ENCODE data around the gene C12orf43.

The C12orf43 gene

DNA sequence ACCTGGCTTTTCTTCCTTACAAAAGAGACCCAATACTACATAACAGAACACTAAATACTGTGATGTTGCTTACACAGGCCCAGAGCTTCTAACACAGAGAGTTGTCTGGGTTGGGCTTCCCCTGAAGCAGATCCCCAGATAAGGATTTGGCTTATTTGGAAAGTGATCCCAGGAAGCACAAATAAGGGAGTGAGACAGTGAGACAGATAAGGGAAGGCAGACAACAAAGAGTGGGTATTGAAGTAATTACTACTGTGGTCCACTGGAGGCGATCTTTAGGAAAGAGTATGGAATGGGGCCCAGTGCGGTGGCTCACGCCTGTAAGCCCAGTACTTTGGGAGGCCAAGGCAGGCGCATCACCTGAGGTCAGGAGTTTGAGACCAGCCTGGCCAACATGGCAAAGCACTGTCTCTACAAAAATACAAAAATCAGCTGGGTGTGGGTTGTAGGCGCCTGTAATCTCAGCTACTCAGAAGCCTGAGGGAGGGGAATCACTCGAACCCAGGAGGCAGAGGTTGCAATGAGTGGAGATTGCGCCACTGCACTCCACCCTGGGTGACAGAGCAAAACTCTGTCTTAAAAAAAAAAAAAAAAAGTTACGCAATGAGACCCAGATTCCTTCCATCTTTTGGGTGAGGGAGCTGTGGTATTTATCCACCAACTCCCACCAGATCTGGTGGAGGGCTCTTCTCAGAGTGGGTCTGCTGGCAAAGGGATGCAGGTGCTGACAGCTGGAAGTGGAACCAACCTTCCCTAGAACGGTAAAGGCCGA is 10.2 kb upstream of the C12orf43 start:
- DNase-seq = peak; percentile 18

- DNase-seq = no peak
These were observed 9.3 kb upstream of the C12orf43 start for GRCh38 chr12:121025442-121026226.

DNA sequence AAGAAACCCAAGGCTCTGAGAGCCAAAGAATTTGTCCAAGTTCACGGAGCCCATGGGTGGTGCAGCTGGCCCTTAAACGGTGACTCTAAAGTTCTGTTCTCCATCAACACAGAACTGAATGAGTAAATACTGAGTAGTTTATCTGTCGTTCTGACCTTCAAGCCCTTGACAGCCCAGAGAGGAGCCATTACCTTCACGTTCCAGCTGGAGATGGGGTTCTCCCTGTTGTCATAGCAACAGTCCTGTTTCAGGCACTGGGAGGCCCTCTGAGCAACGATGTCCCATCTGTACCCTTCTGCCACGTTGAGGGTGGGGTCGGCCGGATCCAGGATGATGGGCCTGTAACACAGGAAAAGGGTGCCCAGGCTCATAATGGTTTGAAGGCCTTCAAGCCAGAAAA is 7.5 kb upstream of the C12orf43 start:
- DNase-seq = no peak

DNA sequence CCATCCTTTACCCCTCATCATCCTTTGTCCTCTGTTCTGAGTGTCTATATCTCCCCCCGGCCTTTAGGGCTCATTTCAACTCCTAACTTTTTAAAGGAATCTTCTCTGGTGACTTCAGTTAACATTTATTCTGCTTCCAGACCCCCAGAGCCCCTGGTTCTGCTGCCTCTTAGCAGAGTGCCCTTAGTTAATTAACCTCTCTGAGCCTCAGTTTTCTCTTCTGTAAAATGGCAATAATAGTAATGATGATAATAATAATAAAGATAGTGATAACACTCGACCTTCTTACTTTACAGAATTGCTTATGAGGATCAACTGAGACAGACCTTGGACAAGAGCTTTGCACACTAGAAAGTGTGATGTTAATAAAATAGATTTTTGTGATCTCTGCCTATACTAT is 6.4 kb upstream of the C12orf43 start:
- no peak for DNase-seq

GRCh38 chr12:121021754-121022153 is 5.5 kb upstream of the C12orf43 start:
- DNase-seq = no peak

DNA sequence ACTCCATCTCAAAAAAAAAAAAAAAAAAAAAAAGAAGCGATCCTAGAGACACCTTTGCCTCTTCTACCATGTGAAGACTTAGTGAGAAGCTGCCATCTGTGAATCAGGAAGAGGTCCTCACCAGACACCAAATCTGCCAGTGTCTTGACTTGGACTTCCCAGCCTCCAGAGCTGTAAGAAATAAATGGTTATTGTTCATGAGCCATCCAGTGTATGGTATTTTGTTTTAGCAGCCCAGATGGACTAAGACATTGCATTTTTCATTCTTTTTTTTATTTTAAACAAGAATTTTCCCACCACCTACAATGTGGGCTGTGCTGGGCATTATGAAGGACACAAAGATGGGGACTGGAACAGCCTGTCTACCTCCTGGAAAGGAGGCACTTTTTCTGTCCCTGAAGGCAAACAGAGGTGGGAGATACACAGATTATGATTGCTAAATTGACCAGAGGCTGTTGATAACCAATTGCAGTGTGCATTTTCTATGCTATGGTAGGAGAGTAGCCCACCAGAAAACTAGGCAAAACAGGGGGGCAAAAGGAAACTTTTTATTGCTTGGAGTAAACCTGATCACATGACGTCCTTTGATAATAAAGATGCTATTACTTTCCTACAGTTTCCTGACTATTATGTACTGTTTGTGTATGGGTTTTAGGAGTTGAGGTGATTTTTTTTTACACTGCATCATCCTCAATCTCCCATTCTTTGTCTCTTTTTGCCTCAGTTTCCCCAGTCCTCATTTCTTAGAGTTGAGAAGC is 2.8 kb upstream of the C12orf43 start:
- no peak for DNase-seq

- DNase-seq = no peak
These were observed 1.7 kb upstream of the C12orf43 start for GRCh38 chr12:121017966-121018491.

DNA sequence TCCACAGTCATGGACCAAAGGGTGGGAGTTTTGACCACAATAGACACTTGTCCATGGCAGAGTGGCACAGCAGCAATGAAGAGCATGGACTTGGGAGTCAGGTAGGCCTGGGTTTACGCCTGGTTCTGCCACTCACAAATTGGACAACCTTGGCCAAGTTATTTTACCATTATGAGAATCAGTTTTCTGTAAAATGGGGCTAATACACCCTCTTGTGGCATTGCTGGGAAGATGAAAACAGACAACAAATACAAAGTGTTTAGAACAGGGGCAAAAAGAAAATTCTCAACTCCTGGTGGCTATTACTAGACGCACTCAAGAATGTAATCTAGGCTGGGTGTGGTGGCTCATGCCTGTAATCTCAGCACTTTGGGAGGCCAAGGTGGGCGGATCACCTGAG is 2.6 kb downstream of the C12orf43 start:
- DNase-seq = no peak

GRCh38 chr12:121011820-121012219 is 4.5 kb downstream of the C12orf43 start:
- DNase-seq = no peak

DNA sequence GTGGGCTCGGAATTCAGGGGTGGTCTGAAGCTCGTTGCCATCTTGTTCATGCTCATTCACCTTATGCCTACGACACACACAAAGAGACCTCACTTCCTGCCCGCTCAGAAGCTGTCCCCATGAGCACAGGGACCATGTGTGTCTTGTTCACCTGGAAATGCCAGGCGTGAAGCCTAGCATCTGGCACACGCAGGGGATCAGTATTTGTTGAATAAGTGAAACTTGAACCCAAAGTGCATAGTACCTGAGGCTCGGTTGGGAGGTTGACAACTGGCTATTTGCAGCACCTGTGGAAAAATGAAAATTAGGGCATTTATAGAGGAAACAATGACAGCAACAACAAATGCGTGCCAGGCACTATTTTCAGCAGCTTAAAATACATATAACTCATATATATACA is 5.4 kb downstream of the C12orf43 start:
- no peak for DNase-seq

DNA sequence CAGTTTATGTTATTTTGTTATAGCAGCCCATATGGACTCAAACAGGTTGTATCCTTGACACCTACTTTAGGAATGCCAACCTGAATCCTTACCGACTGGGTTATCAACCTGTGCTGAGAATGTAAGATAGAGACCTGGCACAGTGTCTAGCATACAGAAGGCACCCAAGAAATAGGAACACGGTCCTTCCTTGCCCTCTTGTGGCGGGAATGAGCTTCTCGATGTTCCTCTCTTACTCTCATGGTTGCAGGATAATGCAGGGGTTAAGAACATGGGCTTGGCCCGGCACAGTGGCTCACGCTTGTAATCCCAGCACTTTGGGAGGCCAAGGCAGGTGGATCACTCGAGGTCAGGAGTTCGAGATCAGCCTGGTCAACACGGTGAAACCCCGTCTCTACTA is 6.5 kb downstream of the C12orf43 start:
- DNase-seq = no peak

- DNase-seq = no peak
These were observed 7.8 kb downstream of the C12orf43 start for GRCh38 chr12:121008347-121009098.

- peak; percentile 21 for DNase-seq
These were observed 10.9 kb downstream of the C12orf43 start for GRCh38 chr12:121005346-121005815.

GRCh38 chr12:121004253-121004815 is 12.0 kb downstream of the C12orf43 start:
- no peak for DNase-seq

DNA sequence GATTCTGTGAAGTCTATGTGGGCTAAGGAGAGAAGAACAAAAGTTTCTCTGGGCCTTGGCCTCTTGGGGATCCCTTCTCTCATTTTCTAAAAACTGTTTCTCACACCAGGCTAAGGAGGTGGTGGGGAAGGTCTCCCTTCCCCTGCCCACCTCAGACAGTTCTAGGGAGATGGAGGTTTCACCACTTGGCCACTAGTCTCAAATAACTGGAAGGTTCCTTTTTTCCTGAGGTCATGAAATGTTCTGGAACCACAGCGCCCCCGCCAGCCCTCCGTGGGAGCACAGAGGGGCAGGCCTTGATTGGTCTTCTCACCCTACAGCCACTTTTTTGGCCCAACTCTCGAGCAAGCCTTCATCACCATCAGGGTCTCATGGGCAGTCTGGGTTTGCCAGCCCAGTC is 12.6 kb downstream of the C12orf43 start:
- DNase-seq = no peak

GRCh38 chr12:121001841-121002483 is 14.3 kb downstream of the C12orf43 start:
- DNase-seq = no peak

DNA sequence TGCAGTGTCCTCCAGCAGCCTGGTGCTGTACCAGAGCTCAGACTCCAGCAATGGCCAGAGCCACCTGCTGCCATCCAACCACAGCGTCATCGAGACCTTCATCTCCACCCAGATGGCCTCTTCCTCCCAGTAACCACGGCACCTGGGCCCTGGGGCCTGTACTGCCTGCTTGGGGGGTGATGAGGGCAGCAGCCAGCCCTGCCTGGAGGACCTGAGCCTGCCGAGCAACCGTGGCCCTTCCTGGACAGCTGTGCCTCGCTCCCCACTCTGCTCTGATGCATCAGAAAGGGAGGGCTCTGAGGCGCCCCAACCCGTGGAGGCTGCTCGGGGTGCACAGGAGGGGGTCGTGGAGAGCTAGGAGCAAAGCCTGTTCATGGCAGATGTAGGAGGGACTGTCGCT is 15.2 kb downstream of the C12orf43 start:
- DNase-seq = no peak

GRCh38 chr12:121000530-121000929 is 15.8 kb downstream of the C12orf43 start:
- no peak for DNase-seq

- no peak for DNase-seq
These were observed 16.8 kb downstream of the C12orf43 start for GRCh38 chr12:120999191-121000120.

GRCh38 chr12:120998435-120998834 is 17.9 kb downstream of the C12orf43 start:
- DNase-seq = no peak
